ENCODE results near the gene ITGB6. TPM values are rescaled to one million over a fixed set of nuclear protein-coding genes. Genes with fewer than 3 reads are reported as not detected.
A peak's percentile ranks its signal among the peaks of the same experiment; 100 is the strongest.

ITGB6 gene
- total RNA-seq, 4 donors from 2014 or later, result 1.8 to 7.5 (median 6.6) TPM

DNA sequence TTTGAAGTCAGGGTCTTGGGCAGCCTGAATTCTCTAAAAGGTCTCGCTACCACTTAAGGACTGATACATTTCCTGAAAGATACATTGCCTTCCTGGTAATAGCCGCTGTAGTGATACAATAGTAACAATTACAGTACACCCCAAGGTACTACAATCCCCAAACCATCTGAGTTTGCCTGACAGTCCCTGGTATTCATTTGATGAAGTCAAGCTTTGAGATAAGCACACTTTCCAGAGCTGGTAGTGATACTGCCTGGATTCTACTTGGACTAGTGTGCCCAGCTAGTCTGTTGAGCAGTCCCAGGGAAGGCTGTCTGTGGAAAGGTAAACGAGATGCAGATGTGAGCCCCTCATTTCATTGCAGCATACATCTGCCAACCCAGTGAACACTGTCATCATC is 24.4 kb upstream of the ITGB6 start:
- TF ChIP-seq, protein P1, sequence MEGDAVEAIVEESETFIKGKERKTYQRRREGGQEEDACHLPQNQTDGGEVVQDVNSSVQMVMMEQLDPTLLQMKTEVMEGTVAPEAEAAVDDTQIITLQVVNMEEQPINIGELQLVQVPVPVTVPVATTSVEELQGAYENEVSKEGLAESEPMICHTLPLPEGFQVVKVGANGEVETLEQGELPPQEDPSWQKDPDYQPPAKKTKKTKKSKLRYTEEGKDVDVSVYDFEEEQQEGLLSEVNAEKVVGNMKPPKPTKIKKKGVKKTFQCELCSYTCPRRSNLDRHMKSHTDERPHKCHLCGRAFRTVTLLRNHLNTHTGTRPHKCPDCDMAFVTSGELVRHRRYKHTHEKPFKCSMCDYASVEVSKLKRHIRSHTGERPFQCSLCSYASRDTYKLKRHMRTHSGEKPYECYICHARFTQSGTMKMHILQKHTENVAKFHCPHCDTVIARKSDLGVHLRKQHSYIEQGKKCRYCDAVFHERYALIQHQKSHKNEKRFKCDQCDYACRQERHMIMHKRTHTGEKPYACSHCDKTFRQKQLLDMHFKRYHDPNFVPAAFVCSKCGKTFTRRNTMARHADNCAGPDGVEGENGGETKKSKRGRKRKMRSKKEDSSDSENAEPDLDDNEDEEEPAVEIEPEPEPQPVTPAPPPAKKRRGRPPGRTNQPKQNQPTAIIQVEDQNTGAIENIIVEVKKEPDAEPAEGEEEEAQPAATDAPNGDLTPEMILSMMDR (IDR thresholded peaks at IDR 0.05), result no peak
- no peak for TF ChIP-seq POLR2A (IDR thresholded peaks at IDR 0.05)
- intact Hi-C loops (cut with DNase I; ENCODE audit: low total_unique reads), result no loop called here
- 89 to 91% methylated on average over 3 of the region's 3 CpGs for WGBS, 2 donors
- no peak for DNase-seq (ENCODE audit: low spot score in 2 of 2)
- no peak overlapping the region for H3K4me3 ChIP-seq (ENCODE audit: low read depth, poor library complexity, severe bottlenecking)

DNA sequence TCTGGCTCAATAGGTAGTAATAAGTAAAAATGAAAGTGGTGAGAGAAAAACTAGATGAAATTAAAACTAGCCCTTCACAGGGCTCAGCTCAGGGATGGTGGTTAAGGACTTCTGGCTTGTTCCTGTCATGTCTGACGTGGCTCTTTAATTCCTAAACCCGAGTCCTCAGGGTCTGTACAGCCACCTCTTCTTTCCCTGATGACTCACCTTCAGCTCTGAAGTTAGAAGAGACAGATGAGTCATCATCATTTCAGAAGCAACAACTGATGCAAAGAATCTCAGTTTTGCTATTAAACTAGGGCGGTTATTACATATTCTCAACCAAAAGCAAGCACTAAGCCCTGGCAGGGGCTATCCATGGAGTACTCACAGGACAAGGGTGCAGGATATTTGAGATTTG is 24.0 kb upstream of the ITGB6 start:
- no peak for DNase-seq (ENCODE audit: low spot score in 2 of 2)
- H3K4me3 ChIP-seq (ENCODE audit: low read depth, poor library complexity, severe bottlenecking), result no peak overlapping the region
- intact Hi-C loops (cut with DNase I; ENCODE audit: low total_unique reads), result no loop called here
- WGBS, 2 donors, result 32 to 33% methylated on average over 3 of the region's 3 CpGs
- TF ChIP-seq, protein P1 (IDR thresholded peaks at IDR 0.05), result no peak
- TF ChIP-seq POLR2A (IDR thresholded peaks at IDR 0.05), result no peak

DNA sequence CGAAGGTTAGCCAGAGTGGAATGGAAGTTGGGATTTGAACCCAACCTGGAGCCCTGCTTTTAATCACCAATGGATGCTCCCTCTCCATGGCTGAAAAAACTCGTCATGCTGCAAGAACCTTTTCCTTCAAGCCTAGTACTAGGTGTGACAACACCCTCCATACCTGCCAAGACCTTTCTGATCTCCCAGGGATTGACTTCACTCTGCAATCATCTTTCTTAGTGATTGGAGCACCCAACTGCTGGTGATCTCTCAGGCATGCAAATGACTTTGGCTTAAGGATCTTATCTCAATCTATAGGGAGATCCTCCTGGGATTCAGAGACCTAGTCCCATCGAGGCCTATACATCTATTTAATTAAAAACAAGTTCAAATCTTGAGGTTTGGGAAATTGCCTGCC is 23.5 kb upstream of the ITGB6 start:
- TF ChIP-seq POLR2A (IDR thresholded peaks at IDR 0.05), result no peak
- TF ChIP-seq, protein P1 (IDR thresholded peaks at IDR 0.05), result no peak
- no peak overlapping the region for H3K4me3 ChIP-seq (ENCODE audit: low read depth, poor library complexity, severe bottlenecking)
- WGBS, 2 donors, result 62 to 69% methylated on average over 3 of the region's 3 CpGs
- intact Hi-C loops (cut with DNase I; ENCODE audit: low total_unique reads), result no loop called here
- DNase-seq (ENCODE audit: low spot score in 2 of 2), result no peak

DNA sequence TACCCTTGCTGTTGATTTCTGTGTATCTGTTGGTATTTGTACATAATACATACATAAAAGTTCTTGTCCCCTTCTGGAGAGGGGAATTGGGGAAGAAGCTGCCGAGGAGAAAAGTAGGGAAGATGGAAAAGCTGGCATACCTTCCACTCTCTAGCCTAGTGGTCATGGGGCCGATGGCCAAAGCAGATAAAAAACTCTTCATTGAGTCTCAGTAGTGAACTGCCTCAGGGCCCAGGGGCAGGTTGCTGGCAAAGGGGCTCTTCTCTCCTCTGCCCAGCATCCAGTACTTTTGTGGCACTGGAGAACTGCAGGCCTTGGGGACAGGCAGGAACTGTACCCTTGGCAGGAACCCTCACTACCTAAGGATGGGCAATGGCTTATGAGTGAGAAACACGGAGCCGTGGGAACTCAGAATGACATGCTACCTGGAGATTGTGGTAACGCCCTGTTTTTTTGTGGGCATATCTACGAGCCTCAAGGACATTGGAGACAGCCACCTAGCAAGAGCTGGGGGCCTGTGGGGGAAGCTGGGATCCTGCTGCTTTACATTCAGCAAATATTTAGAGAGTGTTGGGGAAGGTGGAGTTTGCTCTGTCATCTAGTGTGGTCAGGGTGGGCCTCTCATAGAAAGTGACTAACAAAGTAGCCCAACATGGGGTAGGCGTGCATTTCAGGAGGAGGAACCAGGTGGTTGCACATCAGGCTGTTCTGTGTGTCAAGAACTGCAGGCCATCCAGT is 22.6 kb upstream of the ITGB6 start:
- H3K4me3 ChIP-seq (ENCODE audit: low read depth, poor library complexity, severe bottlenecking), result no peak overlapping the region
- intact Hi-C loops (cut with DNase I; ENCODE audit: low total_unique reads), result no loop called here
- 70 to 85% methylated on average over 7 of the region's 7 CpGs for WGBS, 2 donors
- DNase-seq (ENCODE audit: low spot score in 2 of 2), result no peak
- TF ChIP-seq, protein P1 (IDR thresholded peaks at IDR 0.05), result no peak
- no peak for TF ChIP-seq POLR2A (IDR thresholded peaks at IDR 0.05)

DNA sequence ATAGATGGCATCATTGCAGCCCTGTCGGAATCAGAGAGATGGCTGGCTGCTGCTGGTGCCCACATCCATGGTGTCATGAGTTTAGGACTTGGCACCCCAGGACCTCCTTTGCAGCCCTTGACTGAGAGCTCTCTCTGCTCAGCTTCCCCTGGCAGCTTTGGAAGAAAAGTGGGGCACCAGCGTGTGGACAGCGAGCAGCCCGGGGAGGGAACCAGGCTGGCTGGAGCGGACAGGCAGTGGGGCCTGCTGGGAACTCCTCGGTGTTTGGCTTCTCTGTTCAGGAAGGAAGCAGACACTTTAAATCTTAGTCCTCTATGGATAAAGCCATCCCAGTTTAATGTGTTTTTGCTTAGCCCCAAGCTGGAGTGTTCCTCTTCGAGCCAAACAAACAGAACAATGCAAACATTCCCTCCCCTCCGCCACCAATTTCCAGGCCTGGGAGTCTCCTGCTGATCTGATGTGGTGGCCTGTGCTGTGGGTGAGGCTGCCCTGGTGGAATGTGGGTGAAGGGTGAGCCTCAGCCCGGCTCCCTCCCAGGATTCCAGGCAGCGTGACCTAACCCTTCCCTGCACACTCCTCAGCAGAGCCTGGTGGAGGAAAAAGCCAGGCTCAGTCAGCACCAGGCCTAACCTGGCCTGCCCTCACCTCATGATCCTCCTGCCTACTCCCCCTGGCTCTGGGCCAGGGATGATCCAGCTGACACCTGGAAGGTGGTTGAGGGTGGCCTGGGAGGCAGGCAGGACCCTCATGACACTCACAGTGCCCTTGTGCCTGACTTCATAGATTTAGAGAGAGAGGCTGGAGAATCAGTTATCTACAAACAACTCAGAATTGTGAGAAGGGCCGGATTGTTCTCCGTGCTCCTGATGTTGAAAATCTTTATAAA is 21.6 kb upstream of the ITGB6 start:
- peak in 1 of 2 donors; percentile 87 for DNase-seq (ENCODE audit: low spot score in 2 of 2)
- WGBS, 2 donors, result 58 to 64% methylated on average over 10 to 12 of the region's 12 CpGs
- intact Hi-C loops (cut with DNase I; ENCODE audit: low total_unique reads), result no loop called here
- no peak for TF ChIP-seq POLR2A (IDR thresholded peaks at IDR 0.05)
- TF ChIP-seq, protein P1 (IDR thresholded peaks at IDR 0.05), result no peak
- no peak overlapping the region for H3K4me3 ChIP-seq (ENCODE audit: low read depth, poor library complexity, severe bottlenecking)
